Smooth muscle cell (in vitro differentiated cells): ENCODE data around the gene TNFRSF19. TPM values are rescaled to one million over a fixed set of nuclear protein-coding genes. Genes with fewer than 3 reads are reported as not detected.

Source experiments
- DNase-seq: peaks from one replicate; lab custom pipeline; 2025; ENCODE audit not compliant: unreplicated experiment; lab: John Stamatoyannopoulos, UW
- H2AFZ ChIP-seq: fragments of 200-600 bp; sonication (generic); 2 replicates; pipeline ENCODE4 v1.6.0; 2016; ENCODE audit warnings: antibody characterized with exemption, low read depth, mild to moderate bottlenecking
- H3F3A ChIP-seq: fragments of 200-600 bp; sonication (generic); 2 replicates; pipeline ENCODE4 v1.6.0; 2017; ENCODE audit warnings: antibody characterized with exemption, low read depth
- H3K27ac ChIP-seq: fragments of 200-600 bp; sonication (generic); 2 replicates; pipeline ENCODE4 v1.5.1; 2016; ENCODE audit warnings: low read depth, mild to moderate bottlenecking
- H3K27me3 ChIP-seq: fragments of 200-600 bp; sonication (generic); 2 replicates; pipeline ENCODE4 v1.6.1; 2016; ENCODE audit warnings: low read depth, mild to moderate bottlenecking
- H3K36me3 ChIP-seq: fragments of 200-600 bp; sonication (generic); 2 replicates; pipeline ENCODE4 v1.5.1; 2016; ENCODE audit warnings: low read depth
- H3K4me1 ChIP-seq: fragments of 200-600 bp; sonication (generic); 2 replicates; pipeline ENCODE4 v1.5.1; 2016; ENCODE audit warnings: low read depth
- H3K4me2 ChIP-seq: fragments of 200-600 bp; sonication (generic); 2 replicates; pipeline ENCODE4 v1.6.0; 2016; ENCODE audit warnings: mild to moderate bottlenecking
- H3K4me3 ChIP-seq: fragments of 200-600 bp; sonication (generic); 2 replicates; pipeline ENCODE4 v1.5.1; 2016; ENCODE audit warnings: mild to moderate bottlenecking
- H3K79me2 ChIP-seq: fragments of 200-600 bp; sonication (generic); 2 replicates; pipeline ENCODE4 v1.6.0; 2016; ENCODE audit warnings: low read depth, mild to moderate bottlenecking
- H3K9ac ChIP-seq: fragments of 200-600 bp; sonication (generic); 2 replicates; pipeline ENCODE4 v1.6.0; 2016; ENCODE audit warnings: low read depth
- H3K9me3 ChIP-seq: fragments of 200-600 bp; sonication (generic); replicated peaks from 2 replicates; pipeline ENCODE4 v1.5.1; 2016; ENCODE audit warnings: low read depth
- H4K20me1 ChIP-seq: fragments of 200-600 bp; sonication (generic); 2 replicates; pipeline ENCODE4 v1.6.0; 2016; ENCODE audit warnings: low read depth
- CTCF ChIP-seq: fragments of 200-600 bp; sonication (generic); IDR thresholded peaks from 2 replicates; pipeline ENCODE4 v1.5.1; 2017; ENCODE audit warnings: borderline replicate concordance, mild to moderate bottlenecking, antibody characterized with exemption; ENCODE audit not compliant: insufficient read depth, poor library complexity, severe bottlenecking
- WGBS: methylation state at CpG from one replicate; pipeline ENCODE4 v1.1.7; 2016; ENCODE audit warnings: low lambda C conversion rate; 5-methylcytosine and 5-hydroxymethylcytosine counted together
- polyA plus RNA-seq: library from polyadenylated mRNA; unstranded; fragments of >200 nt; fragmentation: Nextera tagmentation; extraction: Ambion mirVana; gene quantifications from 2 replicates; pipeline ENCODE4 v1.2.1, GENCODE V29; 2016
- total RNA-seq: library from RNA; depleted of rRNA; stranded (reverse); fragments of >200 nt; gene quantifications from 2 replicates; pipeline ENCODE4 v1.2.3, GENCODE V29; 2014

Gene TNFRSF19
- total and polyA plus RNA-seq, 2 experiments from 2014 or later: 15.5 to 34.3 TPM

GRCh38 chr13:23613596-23613995 lies 43.4 kb downstream of the TNFRSF19 start:
- Histone ChIP-seq H3K27ac (no peak overlapping the region), H2AFZ (no peak overlapping the region), H3K4me2 (no peak overlapping the region), H3F3A (peaks cover 14% of the 10 kb centered on the region), H3K9me3 (no peaks in the 10 kb centered on the region), H4K20me1 (no peaks in the 10 kb centered on the region), H3K9ac (no peak overlapping the region), H3K79me2 (no peaks in the 10 kb centered on the region), H3K36me3 (no peaks in the 10 kb centered on the region), H3K27me3 (no peaks in the 10 kb centered on the region), H3K4me1 (peaks cover 44% of the 10 kb centered on the region), H3K4me3 (no peak overlapping the region)
- no peak for DNase-seq
- 90% methylated on average over 3 of the region's 3 CpGs for WGBS
- TF ChIP-seq CTCF: no peak

- Histone ChIP-seq H3K27me3 (no peaks in the 10 kb centered on the region), H3K9me3 (no peaks in the 10 kb centered on the region), H3K4me3 (no peak overlapping the region), H3K79me2 (no peaks in the 10 kb centered on the region), H3K4me1 (peaks cover 30% of the 10 kb centered on the region), H3K9ac (no peak overlapping the region), H4K20me1 (no peaks in the 10 kb centered on the region), H3K36me3 (no peaks in the 10 kb centered on the region), H3K4me2 (peak overlapping the region; percentile 17), H3K27ac (peak overlapping the region; percentile 93), H3F3A (peaks cover 4% of the 10 kb centered on the region), H2AFZ (no peak overlapping the region)
- no peak for DNase-seq
- TF ChIP-seq CTCF: no peak
- 47% methylated on average over 15 of the region's 15 CpGs for whole genome bisulfite sequencing
These were observed 45.3 kb downstream of the TNFRSF19 start for GRCh38 chr13:23615395-23616081.

- H3K9me3 ChIP-seq: no peaks in the 10 kb centered on the region
- H3K27ac ChIP-seq: peak overlapping the region; percentile 93
- H4K20me1 ChIP-seq: no peaks in the 10 kb centered on the region
- no peak overlapping the region for H3K9ac ChIP-seq
- no peaks in the 10 kb centered on the region for H3K27me3 ChIP-seq
- H3K4me2 ChIP-seq: no peak overlapping the region
- no peak overlapping the region for H2AFZ ChIP-seq
- WGBS: 98% methylated on average over 2 of the region's 2 CpGs
- peaks cover 4% of the 10 kb centered on the region for H3F3A ChIP-seq
- no peaks in the 10 kb centered on the region for H3K79me2 ChIP-seq
- TF ChIP-seq CTCF: no peak
- no peak for DNase-seq
- H3K4me1 ChIP-seq: peaks cover 29% of the 10 kb centered on the region
- no peaks in the 10 kb centered on the region for H3K36me3 ChIP-seq
- H3K4me3 ChIP-seq: no peak overlapping the region
These were observed 46.0 kb downstream of the TNFRSF19 start for GRCh38 chr13:23616228-23616627.

GRCh38 chr13:23617551-23618024 lies 47.4 kb downstream of the TNFRSF19 start:
- Histone ChIP-seq H3K9ac (peak overlapping the region; percentile 61), H4K20me1 (no peaks in the 10 kb centered on the region), H3F3A (peaks cover 8% of the 10 kb centered on the region), H2AFZ (peak overlapping the region; percentile 0), H3K27me3 (no peaks in the 10 kb centered on the region), H3K36me3 (no peaks in the 10 kb centered on the region), H3K4me1 (peaks cover 29% of the 10 kb centered on the region), H3K4me2 (peak overlapping the region; percentile 49), H3K4me3 (no peak overlapping the region), H3K79me2 (no peaks in the 10 kb centered on the region), H3K9me3 (no peaks in the 10 kb centered on the region), H3K27ac (peak overlapping the region; percentile 93)
- 15% methylated on average over 3 of the region's 3 CpGs for WGBS
- no peak for TF ChIP-seq CTCF
- no peak for DNase-seq
